Measurements from ENCODE around the gene STAC3.

STAC3 gene

DNA sequence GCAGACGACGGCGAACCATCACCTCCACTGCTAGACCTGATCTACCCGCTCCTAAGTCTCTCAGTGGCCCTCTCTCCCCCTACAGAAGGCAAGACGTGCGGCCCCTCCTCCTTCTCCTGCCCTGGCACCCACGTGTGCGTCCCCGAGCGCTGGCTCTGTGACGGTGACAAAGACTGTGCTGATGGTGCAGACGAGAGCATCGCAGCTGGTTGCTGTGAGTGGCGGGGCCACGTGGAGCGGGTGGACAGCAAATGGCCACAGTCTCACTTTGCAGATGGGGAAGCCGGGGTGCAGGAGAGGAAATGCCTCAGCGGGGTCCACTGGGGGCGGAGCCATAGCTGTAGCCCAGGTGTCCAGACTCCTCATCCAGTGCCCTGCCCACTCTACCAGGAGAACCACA, 55.8 kb downstream of the STAC3 start:
- in situ Hi-C loops (cut with HindIII; ENCODE audit: low sequenced_read_pairs), result no loop called here

DNA sequence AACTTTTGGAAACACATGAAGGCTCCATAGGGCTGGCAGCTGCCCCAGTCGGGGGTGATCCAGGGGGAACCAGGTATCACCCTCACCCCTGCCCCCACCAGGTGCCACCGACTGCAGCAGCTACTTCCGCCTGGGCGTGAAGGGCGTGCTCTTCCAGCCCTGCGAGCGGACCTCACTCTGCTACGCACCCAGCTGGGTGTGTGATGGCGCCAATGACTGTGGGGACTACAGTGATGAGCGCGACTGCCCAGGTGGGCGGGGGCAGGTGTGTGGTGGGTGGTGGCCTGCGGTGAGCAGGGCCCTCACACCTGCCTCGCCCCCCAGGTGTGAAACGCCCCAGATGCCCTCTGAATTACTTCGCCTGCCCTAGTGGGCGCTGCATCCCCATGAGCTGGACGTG, 56.7 kb downstream of the STAC3 start:
- in situ Hi-C loops (cut with HindIII; ENCODE audit: low sequenced_read_pairs), result no loop called here

DNA sequence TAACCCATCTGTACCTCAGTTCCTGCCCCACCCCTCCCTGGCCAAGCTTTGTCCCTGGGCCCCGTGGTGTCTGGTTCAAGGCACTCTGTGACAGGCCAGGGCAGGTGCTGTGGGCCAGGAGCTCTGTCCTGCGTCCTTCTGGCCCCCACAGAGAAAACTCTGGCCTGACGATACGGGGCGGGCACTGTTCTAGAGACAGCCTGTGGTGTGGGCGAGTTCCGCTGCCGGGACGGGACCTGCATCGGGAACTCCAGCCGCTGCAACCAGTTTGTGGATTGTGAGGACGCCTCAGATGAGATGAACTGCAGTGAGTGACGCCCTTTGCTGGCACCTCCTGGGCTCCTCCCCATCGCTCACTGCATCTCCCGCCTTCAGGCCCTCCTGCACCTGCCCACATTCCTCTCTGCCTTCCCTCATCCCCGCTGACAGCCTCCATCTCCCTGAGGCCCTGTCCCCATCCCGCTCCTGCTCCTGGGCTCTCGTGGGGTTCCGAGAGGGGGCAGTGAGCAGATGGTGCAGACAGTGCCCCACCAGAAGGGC, 57.2 kb downstream of the STAC3 start:
- in situ Hi-C loops (cut with HindIII; ENCODE audit: low sequenced_read_pairs), result no loop called here

Data from endothelial cell of hepatic sinusoid (primary cell).